GM12878 (cell line): ENCODE results near the gene MKRN1.
"Not testable (repeated sequence)": the region's sequence is repeated elsewhere in the genome, so short reads cannot be mapped to it uniquely, and the experiment has no call there.

Experiments
- BACH1 ChIP-seq: fragments of 450-650 bp; IDR thresholded peaks from 2 replicates; pipeline ENCODE4 v1.6.1; 2017; ENCODE audit warnings: mild to moderate bottlenecking, borderline replicate concordance
- CTCF ChIP-seq, 3 experiments: IDR thresholded peaks in 2 of 3; conservative IDR thresholded peaks in 1 of 3; 2 replicates each; pipeline ENCODE4 v1.5.1; 2011; ENCODE audit warnings: low read depth in 3 of 3, low read length in 3 of 3, mild to moderate bottlenecking in 3 of 3, control low read depth in 2 of 3, moderate library complexity in 2 of 3, inconsistent platforms in 1 of 3, mixed read lengths in 1 of 3; ENCODE audit not compliant: control insufficient read depth in 2 of 3, insufficient read depth in 1 of 3; ENCODE audit errors: extremely low read depth in 1 of 3
- JUNB ChIP-seq: IDR thresholded peaks from 2 replicates; pipeline ENCODE4 v1.6.1; 2016; ENCODE audit warnings: antibody characterized with exemption, mild to moderate bottlenecking
- MAX ChIP-seq: IDR thresholded peaks from 2 replicates; pipeline ENCODE4 v1.6.1; 2012; ENCODE audit warnings: low read depth, low read length, improper control_type of control experiment
- POLR2A ChIP-seq: IDR thresholded peaks from 2 replicates; pipeline ENCODE4 v1.6.1; 2011; ENCODE audit warnings: low read depth, mild to moderate bottlenecking, low read length
- POLR2AphosphoS5 ChIP-seq: IDR thresholded peaks from 2 replicates; pipeline ENCODE4 v1.6.1; 2011; ENCODE audit warnings: mild to moderate bottlenecking, low read length, inconsistent platforms
- RAD51 ChIP-seq: fragments of 450-650 bp; IDR thresholded peaks from 2 replicates; pipeline ENCODE4 v1.6.1; 2016; ENCODE audit warnings: moderate library complexity, mild to moderate bottlenecking, inconsistent platforms
- SMAD5 ChIP-seq: IDR thresholded peaks from 2 replicates; pipeline ENCODE4 v1.6.1; 2016; ENCODE audit warnings: antibody characterized with exemption, low read depth
- SUZ12 ChIP-seq: fragments of 200-600 bp; sonication (generic); IDR thresholded peaks from one replicate; pipeline ENCODE4 v1.6.1; 2018; ENCODE audit warnings: antibody characterized with exemption, mild to moderate bottlenecking; ENCODE audit not compliant: unreplicated experiment
- ZZZ3 ChIP-seq: IDR thresholded peaks from 2 replicates; pipeline ENCODE4 v1.6.1; 2011; ENCODE audit warnings: low read depth; ENCODE audit not compliant: control insufficient read depth, insufficient read length
- TF ChIP-seq, protein P1 (sequence below): IDR thresholded peaks from 2 replicates; pipeline ENCODE4 v1.6.1; 2011; ENCODE audit warnings: low read depth, low read length, improper control_type of control experiment, borderline replicate concordance

- TF ChIP-seq POLR2AphosphoS5; JUNB; ZZZ3; CTCF (IDR thresholded peaks at IDR 0.05 in 2 of 3, conservative IDR thresholded peaks at IDR 0.05 in 1 of 3; ENCODE audit: control insufficient read depth in 2 of 3, extremely low read depth in 1 of 3, insufficient read depth in 1 of 3, low read depth in 3 of 3, low read length in 3 of 3); MAX; POLR2A; SMAD5; RAD51; SUZ12; BACH1: not testable (repeated sequence)
- TF ChIP-seq, protein P1, sequence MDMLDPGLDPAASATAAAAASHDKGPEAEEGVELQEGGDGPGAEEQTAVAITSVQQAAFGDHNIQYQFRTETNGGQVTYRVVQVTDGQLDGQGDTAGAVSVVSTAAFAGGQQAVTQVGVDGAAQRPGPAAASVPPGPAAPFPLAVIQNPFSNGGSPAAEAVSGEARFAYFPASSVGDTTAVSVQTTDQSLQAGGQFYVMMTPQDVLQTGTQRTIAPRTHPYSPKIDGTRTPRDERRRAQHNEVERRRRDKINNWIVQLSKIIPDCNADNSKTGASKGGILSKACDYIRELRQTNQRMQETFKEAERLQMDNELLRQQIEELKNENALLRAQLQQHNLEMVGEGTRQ, result not testable (repeated sequence)
Observed at GRCh38 chr7:140497807-140498206, 18.5 kb upstream of the MKRN1 start.
